Thyroid gland (tissue), 4 donors: ENCODE data around the gene DNAJA3.

Experiments
- CTCF ChIP-seq, 6 experiments: fragments of 200-600 bp in 3 of 6; fragments of 450-650 bp in 3 of 6; sonication (generic) in 3 of 6; IDR thresholded peaks; one replicate each; pipeline ENCODE4 v1.5.1; 2016 to 2019; ENCODE audit warnings: antibody characterized with exemption in 6 of 6, mild to moderate bottlenecking in 2 of 6, inconsistent platforms in 1 of 6, moderate library complexity in 1 of 6
- POLR2A ChIP-seq, 2 donors: fragments of 450-650 bp; IDR thresholded peaks; one replicate each; pipeline ENCODE4 v1.6.1; 2017; ENCODE audit warnings: antibody characterized with exemption in 2 of 2, mild to moderate bottlenecking in 2 of 2, moderate library complexity in 1 of 2

GRCh38 chr16:4468972-4469371 is 43.3 kb downstream of the DNAJA3 start:
- TF ChIP-seq POLR2A (IDR thresholded peaks at IDR 0.05), result no peak
- no peak for TF ChIP-seq CTCF (IDR thresholded peaks at IDR 0.05)
